ENCODE results near the gene RMC1. TPM values are rescaled to one million over a fixed set of nuclear protein-coding genes. Genes with fewer than 3 reads are reported as not detected.

RMC1 gene
- total RNA-seq, 1 experiment from 2014 or later, result 38.4 TPM

GRCh38 chr18:23560186-23560585 is 56.9 kb downstream of the RMC1 start (continued):
- TF ChIP-seq MAX (IDR thresholded peaks at IDR 0.05) (no peak), SRF (IDR thresholded peaks at IDR 0.05; ENCODE audit: low read depth) (no peak), CEBPB (IDR thresholded peaks at IDR 0.05; ENCODE audit: low read depth) (no peak), SIN3A (IDR thresholded peaks at IDR 0.05; ENCODE audit: low read depth) (no peak), ZFX (IDR thresholded peaks at IDR 0.05) (no peak), FOSL1 (IDR thresholded peaks at IDR 0.05; ENCODE audit: low read depth) (no peak), REST (IDR thresholded peaks at IDR 0.05; ENCODE audit: low read depth) (no peak)

GRCh38 chr18:23563377-23564043 is 60.2 kb downstream of the RMC1 start:
- CTCF ChIA-PET, result no interaction called here
- no peak for DNase-seq (ENCODE audit: low read depth, low spot score)
- H3K27me3 ChIP-seq (ENCODE audit: insufficient read depth, low read length), result no peaks in the 10 kb centered on the region

More at GRCh38 chr18:23563377-23564043, 60.2 kb downstream of the RMC1 start:
- TF ChIP-seq YY1 (IDR thresholded peaks at IDR 0.05; ENCODE audit: extremely low read depth, insufficient replicate concordance, low read depth, low read length) (no peak), ZBTB33 (IDR thresholded peaks at IDR 0.05; ENCODE audit: extremely low read depth, insufficient replicate concordance, low read length) (no peak), POLR2AphosphoS5 (IDR thresholded peaks at IDR 0.05; ENCODE audit: low read depth, low read length) (no peak), ZNF274 (IDR thresholded peaks at IDR 0.05; ENCODE audit: low read depth, low read length) (no peak), ATF3 (IDR thresholded peaks at IDR 0.05) (no peak)
- no peak overlapping the region for H3K27ac ChIP-seq (ENCODE audit: low read depth, low read length)
- no TSS peak for BruUV-seq (replicated peaks)
- H3K36me3 ChIP-seq (ENCODE audit: control insufficient read depth in 1 of 2, insufficient read depth in 2 of 2, low read length in 2 of 2), result peaks cover 31% of the 10 kb centered on the region in 2 experiments
- H3K4me3 ChIP-seq (replicated peaks in 1 of 2; ENCODE audit: low read depth in 1 of 2, low read length in 2 of 2), result no peak overlapping the region
- ChIA-PET RAD21 (ENCODE audit: low non-redundant PET in 1 of 2, low total read pairs in 2 of 2, uncharacterized antibody in 2 of 2, unreplicated experiment in 2 of 2) (no interaction called here), POLR2A (no interaction called here)
- intact Hi-C loops (cut with micrococcal nuclease), result no loop called here
- H3K4me2 ChIP-seq (ENCODE audit: low read length), result no peak overlapping the region
- no peaks in the 10 kb centered on the region for H3K9me2 ChIP-seq (ENCODE audit: insufficient read depth)
- H2AFZ ChIP-seq (ENCODE audit: low read depth, low read length, poor library complexity, severe bottlenecking), result no peak overlapping the region
- no peaks in the 10 kb centered on the region for H4K20me1 ChIP-seq (ENCODE audit: insufficient read depth)
- no peaks in the 10 kb centered on the region for H3K79me2 ChIP-seq (ENCODE audit: insufficient read depth, low read length)
- ATAC-seq, result no peak; the same call in 1 of the 2 replicates
- H3K4me1 ChIP-seq (ENCODE audit: control insufficient read depth in 1 of 2, insufficient read depth in 2 of 2, low read length in 2 of 2), result no peaks in the 10 kb centered on the region
- no peak overlapping the region for H3K9ac ChIP-seq (ENCODE audit: low read length)
- H3K9me3 ChIP-seq (ENCODE audit: control insufficient read depth in 1 of 2, insufficient read depth in 1 of 2, low read depth in 1 of 2, low read length in 2 of 2), result no peaks in the 10 kb centered on the region

Data from HCT116 (cell line).